ENCODE results near the gene NWD2. TPM values are rescaled to one million over a fixed set of nuclear protein-coding genes. Genes with fewer than 3 reads are reported as not detected.

NWD2 gene
- total RNA-seq, 2 donors from 2014 or later = 0.23 TPM; not detected in 1

DNA sequence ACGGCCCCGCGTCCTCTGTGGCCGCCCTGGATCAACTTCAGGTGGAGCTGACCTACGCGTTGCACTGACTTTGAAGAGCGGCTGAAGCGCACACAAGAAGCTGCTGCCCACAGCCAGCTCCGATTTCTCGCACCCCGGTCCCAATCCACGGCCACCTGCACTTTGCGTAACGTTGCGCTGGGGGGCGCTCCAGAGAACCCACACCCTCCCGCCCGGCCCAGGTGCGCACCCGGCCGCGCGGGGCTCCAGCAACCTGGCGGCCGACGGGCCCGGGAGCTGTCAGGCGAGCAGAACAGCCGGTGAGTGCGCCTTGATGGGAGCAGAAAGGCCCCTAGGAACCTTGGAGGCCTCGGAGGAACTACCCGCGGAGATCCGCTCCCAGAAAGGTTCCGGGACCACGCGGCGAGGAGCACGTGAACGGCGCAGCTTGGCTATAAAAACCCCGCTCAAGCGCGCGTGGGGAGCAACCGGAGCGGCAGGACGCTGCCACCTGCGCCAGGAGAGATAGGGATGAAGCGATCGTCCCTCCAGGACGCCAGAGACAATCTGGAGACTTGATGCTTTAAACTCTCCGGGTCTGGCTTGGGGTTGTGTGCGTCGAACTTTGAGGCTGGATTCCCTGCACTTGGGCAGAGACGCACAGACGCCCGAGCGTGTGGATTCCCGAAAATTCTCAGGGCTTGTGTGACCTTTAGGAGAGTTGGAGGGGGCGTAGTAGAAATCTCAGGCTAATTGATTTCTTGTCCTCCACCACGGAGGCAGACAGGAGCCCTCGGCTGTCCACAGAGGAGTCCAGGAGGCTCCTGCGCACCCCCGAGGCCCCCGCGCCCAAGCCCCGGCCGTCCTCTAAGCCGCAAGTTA, 591 bp upstream of the NWD2 start:
- H3K27me3 ChIP-seq (replicated peaks; ENCODE audit: insufficient read depth) = peaks cover 24% of the 10 kb centered on the region

GRCh38 chr4:37245391-37245954, 930 bp downstream of the NWD2 start:
- Histone ChIP-seq H3K27me3 (replicated peaks; ENCODE audit: insufficient read depth) (peaks cover 24% of the 10 kb centered on the region), H3K4me3 (no peak overlapping the region), H3K36me3 (no peaks in the 10 kb centered on the region), H3K9me3 (no peaks in the 10 kb centered on the region), H3K4me1 (replicated peaks) (no peaks in the 10 kb centered on the region), H3K27ac (no peak overlapping the region)
- no peak for TF ChIP-seq POLR2AphosphoS5 (IDR thresholded peaks at IDR 0.05)
- TF ChIP-seq CTCF (IDR thresholded peaks at IDR 0.05) = no peak
- TF ChIP-seq POLR2A (IDR thresholded peaks at IDR 0.05) = no peak
- 8% methylated on average over 22 of the region's 23 CpGs for WGBS
- DNase-seq (ENCODE audit: low spot score) = no peak
- intact Hi-C loops (cut with DNase I) = no loop called here

More for the DNA sequence above, 591 bp upstream of the NWD2 start:
- no peak overlapping the region for H3K27ac ChIP-seq
- no peaks in the 10 kb centered on the region for H3K36me3 ChIP-seq
- 1% methylated on average over 52 of the region's 70 CpGs for WGBS
- no peak overlapping the region for H3K4me3 ChIP-seq
- no peak for TF ChIP-seq POLR2A (IDR thresholded peaks at IDR 0.05)
- no peak for TF ChIP-seq POLR2AphosphoS5 (IDR thresholded peaks at IDR 0.05)
- no peak for TF ChIP-seq CTCF (IDR thresholded peaks at IDR 0.05)
- no peak for DNase-seq (ENCODE audit: low spot score)
- intact Hi-C loops (cut with DNase I) = no loop called here
- H3K9me3 ChIP-seq = no peaks in the 10 kb centered on the region
- H3K4me1 ChIP-seq (replicated peaks) = no peaks in the 10 kb centered on the region

DNA sequence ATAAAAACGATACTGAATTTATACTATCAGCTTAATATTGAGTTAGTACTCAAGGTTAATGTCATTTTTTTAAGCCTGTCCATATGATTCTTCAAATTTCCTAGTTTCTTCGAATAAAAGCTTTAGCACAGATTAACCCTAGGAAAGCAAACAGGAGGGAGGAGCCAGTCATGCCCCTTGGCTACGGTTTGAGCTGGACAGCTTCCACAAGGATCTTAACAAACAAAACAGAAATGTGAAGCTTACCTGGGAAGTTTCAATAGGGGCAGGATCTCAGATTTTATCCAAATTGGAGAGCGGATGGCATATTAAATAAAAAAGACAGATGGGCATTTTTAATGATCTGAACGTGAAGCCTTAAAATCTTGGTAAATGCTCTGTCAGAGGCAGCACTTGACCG, 2.3 kb downstream of the NWD2 start:
- no peaks in the 10 kb centered on the region for H3K9me3 ChIP-seq
- no peaks in the 10 kb centered on the region for H3K36me3 ChIP-seq
- H3K4me3 ChIP-seq = no peak overlapping the region
- H3K27ac ChIP-seq = no peak overlapping the region
- DNase-seq (ENCODE audit: low spot score) = no peak
- TF ChIP-seq POLR2AphosphoS5 (IDR thresholded peaks at IDR 0.05) = no peak
- no peak for TF ChIP-seq POLR2A (IDR thresholded peaks at IDR 0.05)
- TF ChIP-seq CTCF (IDR thresholded peaks at IDR 0.05) = no peak
- no peaks in the 10 kb centered on the region for H3K4me1 ChIP-seq (replicated peaks)
- WGBS = 27% methylated on average over 6 of the region's 6 CpGs
- intact Hi-C loops (cut with DNase I) = no loop called here
- H3K27me3 ChIP-seq (replicated peaks; ENCODE audit: insufficient read depth) = peaks cover 24% of the 10 kb centered on the region

DNA sequence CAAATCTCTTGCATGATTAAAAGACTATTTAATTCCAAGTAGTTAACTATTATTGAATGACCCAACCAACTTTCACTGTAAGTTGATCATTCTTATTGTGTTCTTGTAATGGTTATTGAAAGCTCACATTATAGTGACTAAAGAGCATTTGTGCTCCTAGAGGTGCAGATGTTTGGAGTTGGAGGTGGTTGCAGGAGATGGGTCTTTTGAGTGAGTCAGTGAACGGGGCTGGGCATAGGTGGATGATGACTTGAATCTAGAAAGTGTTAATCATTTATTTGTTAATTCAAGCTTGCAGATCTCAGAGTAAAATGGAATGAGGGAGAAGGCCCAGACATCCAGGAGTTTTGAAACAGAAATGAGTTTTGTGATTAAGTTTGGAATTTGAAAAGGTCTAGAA, 13.7 kb downstream of the NWD2 start:
- TF ChIP-seq POLR2A (IDR thresholded peaks at IDR 0.05) = no peak
- no peak for TF ChIP-seq CTCF (IDR thresholded peaks at IDR 0.05)
- no peak for TF ChIP-seq POLR2AphosphoS5 (IDR thresholded peaks at IDR 0.05)
- Histone ChIP-seq H3K27me3 (replicated peaks; ENCODE audit: insufficient read depth) (no peaks in the 10 kb centered on the region), H3K4me1 (replicated peaks) (no peaks in the 10 kb centered on the region), H3K36me3 (no peaks in the 10 kb centered on the region), H3K4me3 (no peak overlapping the region), H3K27ac (no peak overlapping the region), H3K9me3 (no peaks in the 10 kb centered on the region)
- DNase-seq (ENCODE audit: low spot score) = no peak
- intact Hi-C loops (cut with DNase I) = no loop called here
- 70% methylated on average over 1 of the region's 1 CpG for WGBS

DNA sequence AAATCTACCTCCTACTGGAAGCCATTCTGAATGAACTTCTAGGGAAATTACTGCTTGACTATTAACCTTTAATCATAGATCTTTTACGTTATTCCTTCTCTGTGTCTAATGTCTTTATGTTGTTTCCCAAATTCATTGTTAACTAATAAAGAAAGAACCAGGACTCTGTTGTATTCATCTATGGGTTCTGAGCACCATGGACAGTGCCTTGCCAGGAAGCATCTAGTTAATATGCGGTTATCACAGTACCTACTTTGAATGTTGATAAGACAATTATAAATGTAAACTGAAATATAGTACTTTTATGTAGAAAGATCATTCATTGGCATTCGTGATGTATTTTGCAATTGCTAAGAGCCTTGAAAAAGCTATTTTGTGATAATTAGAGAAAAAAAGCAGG, 23.8 kb downstream of the NWD2 start:
- Histone ChIP-seq H3K4me1 (replicated peaks) (no peaks in the 10 kb centered on the region), H3K4me3 (no peak overlapping the region), H3K9me3 (no peaks in the 10 kb centered on the region), H3K36me3 (no peaks in the 10 kb centered on the region), H3K27ac (no peak overlapping the region), H3K27me3 (replicated peaks; ENCODE audit: insufficient read depth) (no peaks in the 10 kb centered on the region)
- TF ChIP-seq POLR2A (IDR thresholded peaks at IDR 0.05) = no peak
- no peak for TF ChIP-seq POLR2AphosphoS5 (IDR thresholded peaks at IDR 0.05)
- no peak for TF ChIP-seq CTCF (IDR thresholded peaks at IDR 0.05)
- no peak for DNase-seq (ENCODE audit: low spot score)
- intact Hi-C loops (cut with DNase I) = no loop called here
- 46% methylated on average over 3 of the region's 3 CpGs for WGBS

Measured in prostate gland (tissue), 2 donors.